Erythroblast (primary cell): ENCODE data around the gene MOG.

Source experiments
- GATA1 ChIP-seq: IDR thresholded peaks from 2 replicates; pipeline ENCODE4 v1.6.1; 2011; ENCODE audit warnings: low read depth, mild to moderate bottlenecking, control low read depth, low read length, moderate library complexity
- POLR2A ChIP-seq: IDR thresholded peaks from 2 replicates; pipeline ENCODE4 v1.6.1; 2011; ENCODE audit warnings: mild to moderate bottlenecking, low read length

DNA sequence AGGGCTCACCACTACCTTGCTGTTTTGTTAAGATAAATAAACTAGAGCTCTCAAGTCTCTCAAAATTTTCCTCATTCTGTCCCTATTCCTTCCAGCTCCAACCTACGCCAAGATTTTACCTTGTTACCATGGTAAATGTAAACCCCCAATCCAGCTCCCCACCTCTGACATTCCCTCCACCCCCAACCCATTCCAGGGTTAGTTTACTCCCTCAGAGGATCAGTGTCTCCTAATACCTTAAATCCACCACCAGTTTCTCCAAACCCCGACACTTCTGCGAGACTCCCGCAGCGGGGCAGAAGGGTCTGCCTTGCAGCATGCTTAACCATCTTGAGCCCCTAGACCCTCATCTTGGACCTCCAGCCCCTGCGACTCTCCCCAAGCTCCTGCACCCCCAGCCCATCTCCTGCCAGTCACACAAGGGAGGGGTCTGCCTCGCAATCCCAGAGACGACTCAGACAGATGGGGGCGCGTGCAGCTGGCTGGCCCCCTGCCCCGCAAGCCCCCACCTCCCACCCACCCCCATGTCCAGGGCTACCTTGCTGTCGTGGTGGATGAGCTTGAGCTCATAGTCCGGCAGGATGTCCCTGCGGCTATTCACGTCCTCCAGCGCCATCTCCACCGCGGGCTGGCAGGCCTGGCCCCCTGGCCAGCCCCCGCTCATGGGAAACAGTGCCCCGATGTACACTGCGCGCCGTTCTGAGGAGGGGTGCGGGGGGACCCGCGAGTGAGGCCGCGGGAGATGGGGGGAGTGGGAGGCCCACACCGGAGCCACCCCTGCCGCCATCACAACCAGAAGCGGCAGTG lies 29.7 kb upstream of the MOG start:
- TF ChIP-seq POLR2A (no peak), GATA1 (no peak)
